H1 (cell line): ENCODE measurements around the gene LHX8. TPM values are rescaled to one million over a fixed set of nuclear protein-coding genes. Genes with fewer than 3 reads are reported as not detected.

Experiments used
- CTCF ChIA-PET: fragments of 300-600 bp; sonication (Branson Sonifier 250); formaldehyde crosslinking; loops from one replicate; lab custom pipeline; 2021; ENCODE audit not compliant: partially characterized antibody; lab: Charles Lee
- POLR2A ChIA-PET: fragments of 300-600 bp; sonication (Branson Sonifier 250); formaldehyde crosslinking; loops from one replicate; lab custom pipeline; 2021; ENCODE audit warnings: inconsistent platforms; ENCODE audit not compliant: partially characterized antibody; lab: Charles Lee
- DNase-seq, 2 experiments: peaks; one replicate each; pipeline versions ENCODE4 v3.0.0 to v3.0.0-alpha.2; 2010 to 2022; ENCODE audit warnings: low spot score in 2 of 2, low read depth in 1 of 2, mixed read lengths in 1 of 2
- FAIRE-seq: peaks from 2 replicates; lab custom pipeline; 2011; peaks lifted over from hg19 to GRCh38; lab: Jason Lieb, UNC
- H2AFZ ChIP-seq: 2 replicates; pipeline ENCODE4 v1.8.1; 2012; ENCODE audit warnings: low read length, inconsistent platforms
- H2AK5ac ChIP-seq: 2 replicates; pipeline ENCODE4 v1.6.1; 2013; ENCODE audit warnings: low read depth, low read length
- H2BK120ac ChIP-seq: replicated peaks from 2 replicates; pipeline ENCODE3; 2013; ENCODE audit warnings: low read depth, low read length, inconsistent platforms
- H2BK12ac ChIP-seq: 2 replicates; pipeline ENCODE4 v1.6.1; 2013; ENCODE audit warnings: low read depth, low read length
- H2BK15ac ChIP-seq: 2 replicates; pipeline ENCODE4 v1.6.1; 2013; ENCODE audit warnings: low read length
- H2BK20ac ChIP-seq: 2 replicates; pipeline ENCODE4 v1.6.1; 2013; ENCODE audit warnings: low read length
- H2BK5ac ChIP-seq: 2 replicates; pipeline ENCODE4 v1.6.1; 2013; ENCODE audit warnings: low read depth, low read length
- H3K14ac ChIP-seq: 2 replicates; pipeline ENCODE4 v1.6.1; 2013; ENCODE audit warnings: inconsistent platforms; ENCODE audit not compliant: insufficient read length
- H3K18ac ChIP-seq: 2 replicates; pipeline ENCODE4 v1.6.1; 2013; ENCODE audit warnings: low read length; ENCODE audit errors: extremely low read depth
- H3K23ac ChIP-seq: 2 replicates; pipeline ENCODE4 v1.6.1; 2013; ENCODE audit warnings: inconsistent platforms; ENCODE audit not compliant: insufficient read length
- H3K23me2 ChIP-seq: 2 replicates; pipeline ENCODE4 v1.6.1; 2013; ENCODE audit warnings: low read depth, low read length
- H3K27ac ChIP-seq: 2 replicates; pipeline ENCODE4 v1.6.1; 2011; ENCODE audit warnings: low read depth, low read length, inconsistent platforms
- H3K27me3 ChIP-seq, 4 experiments: replicated peaks in 1 of 4; 1 replicate in 1 of 4; 2 replicates in 3 of 4; pipeline versions ENCODE4 v1.6.1 to v1.8.1; 2011 to 2013; ENCODE audit warnings: low read length in 3 of 4, mild to moderate bottlenecking in 3 of 4, inconsistent platforms in 2 of 4, mixed read lengths in 2 of 4, moderate library complexity in 1 of 4; ENCODE audit not compliant: control insufficient read depth in 3 of 4, insufficient read depth in 3 of 4; ENCODE audit errors: extremely low read depth in 1 of 4
- H3K36me3 ChIP-seq, 4 experiments: 2 replicates each; pipeline versions ENCODE4 v1.6.1 to v1.8.1; 2011 to 2013; ENCODE audit warnings: mild to moderate bottlenecking in 4 of 4, low read length in 3 of 4, moderate library complexity in 2 of 4, control low read depth in 1 of 4, inconsistent platforms in 1 of 4; ENCODE audit not compliant: insufficient read depth in 4 of 4, control insufficient read depth in 2 of 4
- H3K4ac ChIP-seq: replicated peaks from 2 replicates; pipeline ENCODE3; 2013; ENCODE audit warnings: low read length, low read depth, mixed read lengths, inconsistent platforms; ENCODE audit not compliant: insufficient read length
- H3K4me1 ChIP-seq, 4 experiments: replicated peaks in 1 of 4; 1 replicate in 1 of 4; 2 replicates in 3 of 4; pipeline versions ENCODE4 v1.6.1 to v1.8.1; 2011 to 2013; ENCODE audit warnings: low read length in 3 of 4, inconsistent platforms in 2 of 4, mixed read lengths in 1 of 4; ENCODE audit not compliant: insufficient read depth in 4 of 4, control insufficient read depth in 3 of 4
- H3K4me2 ChIP-seq, 2 experiments: 2 replicates each; pipeline versions ENCODE4 v1.6.1 to v1.8.1; 2011 to 2013; ENCODE audit warnings: low read depth in 2 of 2, low read length in 2 of 2, control low read depth in 1 of 2, inconsistent platforms in 1 of 2, mild to moderate bottlenecking in 1 of 2; ENCODE audit not compliant: insufficient read depth in 1 of 2
- H3K4me3 ChIP-seq, 4 experiments: fragments of 200-600, 300-600 bp in 1 of 4; sonication (generic), shearing (Covaris generic), sonication (Bioruptor Twin) in 1 of 4; 2 replicates each; pipeline versions ENCODE4 v1.5.1 to v1.8.1; 2011 to 2016; ENCODE audit warnings: low read length in 4 of 4, low read depth in 3 of 4, control low read depth in 2 of 4, inconsistent platforms in 2 of 4, mild to moderate bottlenecking in 2 of 4, mixed read lengths in 1 of 4, moderate library complexity in 1 of 4; ENCODE audit not compliant: insufficient read depth in 2 of 4; ENCODE audit errors: extremely low read depth in 1 of 4
- H3K56ac ChIP-seq: replicated peaks from 2 replicates; pipeline ENCODE3; 2013; ENCODE audit warnings: low read depth, mild to moderate bottlenecking, mixed read lengths, low read length, inconsistent platforms; ENCODE audit not compliant: insufficient read length
- H3K79me1 ChIP-seq: 2 replicates; pipeline ENCODE4 v1.6.1; 2013; ENCODE audit warnings: low read depth, low read length, control low read depth
- H3K79me2 ChIP-seq, 2 experiments: 2 replicates each; pipeline versions ENCODE4 v1.6.1 to v1.8.1; 2012 to 2013; ENCODE audit warnings: low read length in 2 of 2, mild to moderate bottlenecking in 2 of 2, inconsistent platforms in 1 of 2; ENCODE audit not compliant: insufficient read depth in 2 of 2, control insufficient read depth in 1 of 2
- H3K9ac ChIP-seq, 4 experiments: replicated peaks in 1 of 4; 1 replicate in 1 of 4; 2 replicates in 3 of 4; pipeline versions ENCODE4 v1.6.1 to v1.8.1; 2011 to 2013; ENCODE audit warnings: low read depth in 3 of 4, low read length in 3 of 4, control low read depth in 2 of 4, mild to moderate bottlenecking in 2 of 4, moderate library complexity in 2 of 4, inconsistent platforms in 1 of 4; ENCODE audit errors: extremely low read depth in 1 of 4
- H3K9me3 ChIP-seq, 2 experiments: 2 replicates each; pipeline versions ENCODE4 v1.6.1 to v1.8.1; 2012 to 2013; ENCODE audit warnings: mild to moderate bottlenecking in 2 of 2, moderate library complexity in 2 of 2, control low read depth in 1 of 2, inconsistent platforms in 1 of 2, low read depth in 1 of 2, low read length in 1 of 2, mixed read lengths in 1 of 2; ENCODE audit not compliant: insufficient read depth in 2 of 2
- H4K20me1 ChIP-seq, 2 experiments: replicated peaks in 1 of 2; 2 replicates each; pipeline versions ENCODE3 to v1.8.1; 2011 to 2013; ENCODE audit warnings: inconsistent platforms in 2 of 2, low read length in 2 of 2, mild to moderate bottlenecking in 1 of 2; ENCODE audit not compliant: insufficient read depth in 2 of 2, control insufficient read depth in 1 of 2
- H4K5ac ChIP-seq: 2 replicates; pipeline ENCODE4 v1.6.1; 2013; ENCODE audit warnings: low read length, low read depth, mixed read lengths, inconsistent platforms; ENCODE audit not compliant: insufficient read length
- H4K8ac ChIP-seq: 2 replicates; pipeline ENCODE4 v1.8.0; 2013; ENCODE audit warnings: mild to moderate bottlenecking, moderate library complexity, low read length, inconsistent platforms; ENCODE audit not compliant: insufficient read depth; ENCODE audit errors: extremely low read depth
- H4K91ac ChIP-seq: replicated peaks from 2 replicates; pipeline ENCODE3; 2013; ENCODE audit warnings: low read length, mixed read lengths, inconsistent platforms; ENCODE audit not compliant: insufficient read length
- CTCF ChIP-seq, 3 experiments: IDR thresholded peaks; 1 replicate in 2 of 3; 2 replicates in 1 of 3; pipeline versions ENCODE4 v1.5.1 to v1.6.1; 2011; ENCODE audit warnings: low read length in 3 of 3, mild to moderate bottlenecking in 3 of 3, inconsistent platforms in 2 of 3, low read depth in 1 of 3, moderate library complexity in 1 of 3; ENCODE audit not compliant: insufficient read depth in 1 of 3; ENCODE audit errors: control extremely low read depth in 1 of 3
- HDAC2 ChIP-seq, 2 experiments: fragments of 300-600 bp in 1 of 2; sonication (generic) in 1 of 2; IDR thresholded peaks; 2 replicates each; pipeline ENCODE4 v1.6.1; 2011 to 2012; ENCODE audit warnings: low read depth in 2 of 2, low read length in 2 of 2, mild to moderate bottlenecking in 2 of 2, moderate library complexity in 2 of 2, borderline replicate concordance in 1 of 2, inconsistent platforms in 1 of 2
- KDM4A ChIP-seq: IDR thresholded peaks from one replicate; pipeline ENCODE4 v1.7.1; 2012; ENCODE audit warnings: low read depth, mild to moderate bottlenecking, moderate library complexity, low read length, inconsistent platforms; ENCODE audit not compliant: severe bottlenecking
- RAD21 ChIP-seq, 2 experiments: IDR thresholded peaks in 1 of 2; conservative IDR thresholded peaks in 1 of 2; 2 replicates each; pipeline ENCODE4 v1.6.1; 2011; ENCODE audit warnings: low read depth in 2 of 2, low read length in 2 of 2, improper control_type of control experiment in 1 of 2, inconsistent platforms in 1 of 2, mild to moderate bottlenecking in 1 of 2, moderate library complexity in 1 of 2
- SP1 ChIP-seq: IDR thresholded peaks from 2 replicates; pipeline ENCODE4 v1.6.1; 2011; ENCODE audit warnings: low read depth, low read length
- WGBS, 2 experiments: shearing (Covaris generic) in 1 of 2; methylation state at CpG; one replicate each; pipeline versions ENCODE4 v1.1.6 to v1.1.7; 2013 to 2015; ENCODE audit warnings: low lambda C conversion rate in 2 of 2, mixed read lengths in 2 of 2, inconsistent platforms in 1 of 2, low coverage in 1 of 2, missing lambda C conversion rate in 1 of 2; ENCODE audit not compliant: insufficient replicate concordance in 2 of 2, insufficient coverage in 1 of 2, insufficient read length in 1 of 2; ENCODE audit errors: extremely low coverage in 1 of 2, missing lambda C conversion rate in 1 of 2; 5-methylcytosine and 5-hydroxymethylcytosine counted together
- polyA plus RNA-seq, 7 experiments: library from polyadenylated mRNA; depleted of rRNA in 3 of 7; stranded (reverse) in 5 of 7; unstranded in 2 of 7; fragments of >200 nt in 5 of 7; fragments of 200-250 nt in 2 of 7; gene quantifications; 1 replicate in 5 of 7; 2 replicates in 1 of 7; 4 replicates in 1 of 7; pipeline versions ENCODE4 v1.2.1 to v1.2.3, GENCODE V29; 2011 to 2013; ENCODE audit warnings: missing spikeins in 2 of 7, mixed read lengths in 2 of 7
- total RNA-seq: library from RNA; stranded (reverse); fragmentation: NEBNext Ultra II Directional; extraction: Animal tissue kit (Norgen Biotek cat#: 25700); gene quantifications from 2 replicates; pipeline ENCODE4 v1.2.1, GENCODE V29; 2021

Gene LHX8
- total and polyA plus RNA-seq, 2 of the 8 experiments (the other 6 are each of a cell fraction or from before 2014, with no cell fraction given), result 0.50 to 1.2 TPM

- DNase-seq, result no peak
- Histone ChIP-seq H3K4ac (no peak overlapping the region), H4K8ac (no peak overlapping the region), H4K20me1 (no peaks in the 10 kb centered on the region), H3K18ac (no peak overlapping the region), H3K23ac (no peak overlapping the region), H3K4me2 (no peak overlapping the region), H3K4me3 (no peak overlapping the region), H3K36me3 (no peaks in the 10 kb centered on the region), H4K5ac (no peak overlapping the region), H2BK12ac (no peak overlapping the region), H3K27ac (no peak overlapping the region), H3K79me1 (no peaks in the 10 kb centered on the region), H3K27me3 (no peaks in the 10 kb centered on the region), H3K23me2 (no peaks in the 10 kb centered on the region), H3K9ac (no peak overlapping the region), H3K9me3 (no peaks in the 10 kb centered on the region), H2BK20ac (no peak overlapping the region), H3K14ac (no peak overlapping the region), H4K91ac (no peak overlapping the region), H3K79me2 (no peaks in the 10 kb centered on the region), H2AK5ac (no peak overlapping the region), H2BK120ac (no peak overlapping the region), H2BK5ac (no peak overlapping the region), H2AFZ (peak overlapping the region; percentile 84; the same call in 1 of the 2 replicates), H2BK15ac (no peak overlapping the region), H3K56ac (no peak overlapping the region), H3K4me1 (peaks cover 0 to 3% (median 0%) of the 10 kb centered on the region in 4 experiments; a peak in 1 of 7 replicates)
- peak; percentile 84 for FAIRE-seq
- TF ChIP-seq KDM4A (no peak), RAD21 (IDR thresholded peaks at IDR 0.05 in 1 of 2, conservative IDR thresholded peaks at IDR 0.05 in 1 of 2; ENCODE audit: low read depth in 2 of 2, low read length in 2 of 2) (peak; percentile 92 to 94), CTCF (IDR thresholded peaks at IDR 0.05; ENCODE audit: control extremely low read depth in 1 of 3, insufficient read depth in 1 of 3, low read depth in 1 of 3, low read length in 3 of 3) (peak in 2 of 3 experiments; percentile 79 to 91; a peak in 3 of 4 replicates), HDAC2 (IDR thresholded peaks at IDR 0.05; ENCODE audit: borderline replicate concordance in 1 of 2, low read depth in 2 of 2, low read length in 2 of 2) (no peak), SP1 (no peak)
- POLR2A ChIA-PET, result no interaction called here
- CTCF ChIA-PET, result interaction anchor here (0.6 to 5.5 kb wide), 47 partner anchors 10 to 805 kb away, joined by 3 to 92 read pairs (median 4); partner anchors contain the start of gene LHX8
- WGBS, 2 experiments, result 43% methylated on average over 8 of the region's 8 CpGs; no CpG with 5 or more reads in 1 of the 2 experiments
Observed at GRCh38 chr1:75203415-75204277, 69.5 kb downstream of the LHX8 start.
